ENCODE results near the gene SAAL1. TPM values are rescaled to one million over a fixed set of nuclear protein-coding genes. Genes with fewer than 3 reads are reported as not detected.

Gene SAAL1, protein sequence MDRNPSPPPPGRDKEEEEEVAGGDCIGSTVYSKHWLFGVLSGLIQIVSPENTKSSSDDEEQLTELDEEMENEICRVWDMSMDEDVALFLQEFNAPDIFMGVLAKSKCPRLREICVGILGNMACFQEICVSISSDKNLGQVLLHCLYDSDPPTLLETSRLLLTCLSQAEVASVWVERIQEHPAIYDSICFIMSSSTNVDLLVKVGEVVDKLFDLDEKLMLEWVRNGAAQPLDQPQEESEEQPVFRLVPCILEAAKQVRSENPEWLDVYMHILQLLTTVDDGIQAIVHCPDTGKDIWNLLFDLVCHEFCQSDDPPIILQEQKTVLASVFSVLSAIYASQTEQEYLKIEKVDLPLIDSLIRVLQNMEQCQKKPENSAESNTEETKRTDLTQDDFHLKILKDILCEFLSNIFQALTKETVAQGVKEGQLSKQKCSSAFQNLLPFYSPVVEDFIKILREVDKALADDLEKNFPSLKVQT
- total RNA-seq: 10 to 100 TPM in 1 of 2 donors, 1 to 10 TPM in 1; 9.3 to 15.8 TPM
- 10 to 100 TPM in 1 of 2 donors, 1 to 10 TPM in 1; 4.0 to 15.7 TPM for polyA plus RNA-seq
- long read RNA-seq, donor 1, transcript SAAL1-201 (12 exons, 1,518 nt): minor isoform, 5 of 20 reads
- long read RNA-seq, donor 1, transcript SAAL1-202 (12 exons, 1,582 nt): major isoform, 10 of 20 reads
- long read RNA-seq, donor 1, partial matches to known transcripts: 0 of 20 reads
- long read RNA-seq, donor 1, other reads (novel, unspliced or antisense): 5 of 20 reads
- long read RNA-seq, donor 2, partial matches to known transcripts: 0 of 7 reads
- long read RNA-seq, donor 2, other reads (novel, unspliced or antisense): 3 of 7 reads

DNA sequence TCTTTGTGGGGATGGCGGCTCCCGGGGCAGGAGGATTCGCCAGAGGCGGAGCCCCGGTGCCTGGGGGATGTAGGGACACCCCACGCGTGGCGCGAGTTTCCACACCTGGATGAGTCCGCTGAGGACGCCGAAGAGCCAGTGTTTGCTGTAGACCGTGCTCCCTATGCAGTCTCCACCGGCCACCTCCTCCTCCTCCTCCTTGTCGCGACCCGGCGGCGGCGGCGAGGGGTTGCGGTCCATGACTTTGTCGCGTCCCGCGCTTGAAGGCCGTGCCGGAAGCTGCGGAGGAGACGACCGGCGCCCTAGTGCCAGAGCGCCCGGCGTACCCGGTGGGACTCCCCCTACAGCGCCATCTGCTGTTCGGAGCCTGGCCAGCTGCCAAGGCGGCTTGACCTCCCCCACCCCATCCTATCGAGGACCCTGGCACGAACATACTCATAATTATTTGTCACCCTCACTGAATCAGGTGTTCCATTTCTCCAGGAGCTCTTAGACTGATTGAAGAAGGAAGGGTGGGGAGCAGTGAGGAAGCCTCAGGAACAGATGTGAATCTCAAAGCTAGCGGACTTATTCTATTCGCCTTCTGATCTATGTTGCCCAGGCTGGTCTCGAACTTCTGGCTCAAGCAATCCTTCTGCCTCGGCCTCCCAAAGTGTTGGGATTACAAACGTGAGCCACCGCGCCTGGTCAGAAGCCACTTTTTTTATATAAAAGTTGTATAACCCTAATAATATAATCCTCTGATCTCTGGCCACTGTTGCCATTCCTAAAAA, at the start of gene SAAL1:
Gene SAAL1, minus strand, starts transcription at position 281 of the 773 bp plus-strand sequence. Its CDS starts 41 bp downstream, at position 240.
- WGBS, 2 donors: 4% methylated on average over 39 to 48 of the region's 48 CpGs
- H3K4me1 ChIP-seq (ENCODE audit: control insufficient read depth in 1 of 2, insufficient read depth in 2 of 2, low read length in 2 of 2): peaks cover 1 to 6% of the 10 kb centered on the region in 2 donors
- H3K4me3 ChIP-seq (ENCODE audit: low read length in 2 of 2): peak within 1 kb of the TSS; percentile 84 to 91
- no peaks in the 10 kb centered on the region for H3K9me3 ChIP-seq (ENCODE audit: control insufficient read depth, low read length)
- H3K27me3 ChIP-seq (ENCODE audit: control insufficient read depth in 1 of 2, insufficient read depth in 2 of 2, low read length in 1 of 2): no peaks in the 10 kb centered on the region
- H3K27ac ChIP-seq (ENCODE audit: low read depth in 1 of 2, low read length in 2 of 2): no peak within 1 kb of the TSS
- ATAC-seq (ENCODE audit: low FRiP score): peak; percentile 96
- intact Hi-C loops (cut with DNase I): loop anchor here (5.0 to 10.0 kb wide), 5 partner anchors 61 to 114 kb away; partner anchors contain the start of genes SERGEF (in 2 of the 2) and TPH1 (in 1 of the 2)
- peak; percentile 89 to 96 for DNase-seq
- peaks cover 2 to 5% of the 10 kb centered on the region in 2 donors for H3K36me3 ChIP-seq (ENCODE audit: control insufficient read depth in 1 of 2, insufficient read depth in 2 of 2, low read length in 1 of 2)

DNA sequence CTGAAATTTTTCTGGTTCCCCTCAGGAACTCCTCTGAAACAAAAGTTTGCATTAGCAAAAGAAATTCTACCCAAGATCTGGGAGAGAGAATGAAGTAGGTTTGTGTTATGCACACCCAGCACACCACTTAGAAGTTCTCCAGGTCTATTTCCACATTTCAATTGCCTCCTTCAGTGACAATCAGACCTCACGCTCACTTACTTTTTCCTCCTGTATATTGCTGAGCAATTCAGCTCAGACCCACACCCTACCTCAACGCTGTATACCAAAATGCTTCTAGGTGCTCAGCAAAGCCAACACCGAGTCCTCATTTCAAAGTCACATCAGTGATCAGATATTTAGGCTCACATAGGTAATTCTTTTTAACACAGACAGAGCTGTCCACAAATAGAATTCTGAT, 45.7 kb upstream of the SAAL1 start:
- no peaks in the 10 kb centered on the region for H3K36me3 ChIP-seq (ENCODE audit: control insufficient read depth in 1 of 2, insufficient read depth in 2 of 2, low read length in 1 of 2)
- DNase-seq (no peak), ATAC-seq (ENCODE audit: low FRiP score) (no peak)
- H3K9me3 ChIP-seq (ENCODE audit: control insufficient read depth, low read length): no peaks in the 10 kb centered on the region
- intact Hi-C loops (cut with DNase I): no loop called here
- H3K4me1 ChIP-seq (ENCODE audit: control insufficient read depth in 1 of 2, insufficient read depth in 2 of 2, low read length in 2 of 2): no peaks in the 10 kb centered on the region
- H3K4me3 ChIP-seq (ENCODE audit: low read length in 2 of 2): no peak overlapping the region
- no peak overlapping the region for H3K27ac ChIP-seq (ENCODE audit: low read depth in 1 of 2, low read length in 2 of 2)
- peaks cover 0 to 2% of the 10 kb centered on the region in 2 donors for H3K27me3 ChIP-seq (ENCODE audit: control insufficient read depth in 1 of 2, insufficient read depth in 2 of 2, low read length in 1 of 2)
- 84 to 94% methylated on average over 3 of the region's 3 CpGs for WGBS, 2 donors

- WGBS, 2 donors: 55 to 56% methylated on average over 3 of the region's 3 CpGs
- no peaks in the 10 kb centered on the region for H3K4me1 ChIP-seq (ENCODE audit: control insufficient read depth in 1 of 2, insufficient read depth in 2 of 2, low read length in 2 of 2)
- no peak overlapping the region for H3K27ac ChIP-seq (ENCODE audit: low read depth in 1 of 2, low read length in 2 of 2)
- intact Hi-C loops (cut with DNase I): no loop called here
- no peaks in the 10 kb centered on the region for H3K27me3 ChIP-seq (ENCODE audit: control insufficient read depth in 1 of 2, insufficient read depth in 2 of 2, low read length in 1 of 2)
- H3K4me3 ChIP-seq (ENCODE audit: low read length in 2 of 2): no peak overlapping the region
- H3K36me3 ChIP-seq (ENCODE audit: control insufficient read depth in 1 of 2, insufficient read depth in 2 of 2, low read length in 1 of 2): no peaks in the 10 kb centered on the region
- no peaks in the 10 kb centered on the region for H3K9me3 ChIP-seq (ENCODE audit: control insufficient read depth, low read length)
- DNase-seq (no peak), ATAC-seq (ENCODE audit: low FRiP score) (no peak)
Observed at GRCh38 chr11:18145837-18146236, 40.0 kb upstream of the SAAL1 start.

DNA sequence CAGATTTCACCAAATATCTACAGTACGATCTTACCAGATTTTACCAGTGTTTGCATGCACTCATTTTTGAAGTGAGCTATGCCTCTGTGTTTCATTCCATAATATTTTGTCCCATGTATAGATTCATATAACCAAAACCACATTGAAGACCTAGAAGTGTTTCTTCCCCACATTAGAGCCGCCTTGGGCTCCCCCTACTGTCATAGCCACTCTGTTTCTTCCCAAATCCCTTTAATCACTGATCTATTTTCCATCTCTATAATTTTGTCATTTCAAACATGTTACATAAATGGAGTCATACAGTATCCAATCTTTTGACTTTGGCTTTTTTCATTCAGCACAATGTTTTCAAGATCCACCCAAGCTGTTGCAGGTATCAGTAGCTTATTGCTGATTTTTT, 39.1 kb upstream of the SAAL1 start:
- no peak overlapping the region for H3K4me3 ChIP-seq (ENCODE audit: low read length in 2 of 2)
- ATAC-seq (ENCODE audit: low FRiP score): no peak
- no peaks in the 10 kb centered on the region for H3K27me3 ChIP-seq (ENCODE audit: control insufficient read depth in 1 of 2, insufficient read depth in 2 of 2, low read length in 1 of 2)
- H3K9me3 ChIP-seq (ENCODE audit: control insufficient read depth, low read length): no peaks in the 10 kb centered on the region
- WGBS, 2 donors: 49 to 57% methylated on average over 2 of the region's 2 CpGs
- intact Hi-C loops (cut with DNase I): no loop called here
- no peak overlapping the region for H3K27ac ChIP-seq (ENCODE audit: low read depth in 1 of 2, low read length in 2 of 2)
- DNase-seq: no peak
- H3K4me1 ChIP-seq (ENCODE audit: control insufficient read depth in 1 of 2, insufficient read depth in 2 of 2, low read length in 2 of 2): no peaks in the 10 kb centered on the region
- H3K36me3 ChIP-seq (ENCODE audit: control insufficient read depth in 1 of 2, insufficient read depth in 2 of 2, low read length in 1 of 2): no peaks in the 10 kb centered on the region

DNA sequence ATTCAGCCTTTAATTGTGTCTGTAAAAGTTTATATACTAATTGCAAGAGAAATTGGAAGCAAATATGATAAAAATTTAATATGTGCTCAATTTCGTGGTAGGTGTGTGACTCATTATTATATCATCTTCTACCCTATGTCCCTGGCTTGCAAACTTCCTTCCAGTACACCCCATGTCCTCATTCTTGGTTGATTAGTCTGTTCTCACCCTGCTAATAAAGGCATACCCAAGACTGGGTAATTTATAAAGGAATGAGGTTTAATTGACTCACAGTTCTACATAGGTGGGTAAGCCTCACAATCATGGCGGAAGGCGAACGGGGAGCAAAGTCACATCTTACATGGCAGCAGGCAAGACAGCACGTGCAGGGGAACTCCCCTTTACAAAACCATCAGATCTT, 38.4 kb upstream of the SAAL1 start:
- H3K27ac ChIP-seq (ENCODE audit: low read depth in 1 of 2, low read length in 2 of 2): no peak overlapping the region
- no peak for DNase-seq
- 72 to 74% methylated on average over 5 of the region's 5 CpGs for WGBS, 2 donors
- H3K4me1 ChIP-seq (ENCODE audit: control insufficient read depth in 1 of 2, insufficient read depth in 2 of 2, low read length in 2 of 2): no peaks in the 10 kb centered on the region
- no peaks in the 10 kb centered on the region for H3K9me3 ChIP-seq (ENCODE audit: control insufficient read depth, low read length)
- H3K27me3 ChIP-seq (ENCODE audit: control insufficient read depth in 1 of 2, insufficient read depth in 2 of 2, low read length in 1 of 2): no peaks in the 10 kb centered on the region
- no peaks in the 10 kb centered on the region for H3K36me3 ChIP-seq (ENCODE audit: control insufficient read depth in 1 of 2, insufficient read depth in 2 of 2, low read length in 1 of 2)
- H3K4me3 ChIP-seq (ENCODE audit: low read length in 2 of 2): no peak overlapping the region
- ATAC-seq (ENCODE audit: low FRiP score): no peak
- intact Hi-C loops (cut with DNase I): no loop called here

GRCh38 chr11:18140145-18140544, 34.3 kb upstream of the SAAL1 start:
- no peak for DNase-seq
- Histone ChIP-seq H3K27me3 (ENCODE audit: control insufficient read depth in 1 of 2, insufficient read depth in 2 of 2, low read length in 1 of 2) (no peaks in the 10 kb centered on the region), H3K9me3 (ENCODE audit: control insufficient read depth, low read length) (peaks cover 4% of the 10 kb centered on the region), H3K4me3 (ENCODE audit: low read length in 2 of 2) (no peak overlapping the region), H3K36me3 (ENCODE audit: control insufficient read depth in 1 of 2, insufficient read depth in 2 of 2, low read length in 1 of 2) (no peaks in the 10 kb centered on the region), H3K27ac (ENCODE audit: low read depth in 1 of 2, low read length in 2 of 2) (no peak overlapping the region), H3K4me1 (ENCODE audit: control insufficient read depth in 1 of 2, insufficient read depth in 2 of 2, low read length in 2 of 2) (no peaks in the 10 kb centered on the region)
- no peak for ATAC-seq (ENCODE audit: low FRiP score)
- 89 to 92% methylated on average over 2 of the region's 2 CpGs for WGBS, 2 donors
- intact Hi-C loops (cut with DNase I): no loop called here

GRCh38 chr11:18137186-18137800, 31.4 kb upstream of the SAAL1 start:
- Histone ChIP-seq H3K9me3 (ENCODE audit: control insufficient read depth, low read length) (peaks cover 4% of the 10 kb centered on the region), H3K27ac (ENCODE audit: low read depth in 1 of 2, low read length in 2 of 2) (no peak overlapping the region), H3K4me3 (ENCODE audit: low read length in 2 of 2) (no peak overlapping the region), H3K36me3 (ENCODE audit: control insufficient read depth in 1 of 2, insufficient read depth in 2 of 2, low read length in 1 of 2) (no peaks in the 10 kb centered on the region), H3K27me3 (ENCODE audit: control insufficient read depth in 1 of 2, insufficient read depth in 2 of 2, low read length in 1 of 2) (no peaks in the 10 kb centered on the region), H3K4me1 (ENCODE audit: control insufficient read depth in 1 of 2, insufficient read depth in 2 of 2, low read length in 2 of 2) (no peaks in the 10 kb centered on the region)
- DNase-seq (no peak), ATAC-seq (ENCODE audit: low FRiP score) (no peak)
- intact Hi-C loops (cut with DNase I): no loop called here
- WGBS, 2 donors: 94 to 95% methylated on average over 29 of the region's 29 CpGs

DNA sequence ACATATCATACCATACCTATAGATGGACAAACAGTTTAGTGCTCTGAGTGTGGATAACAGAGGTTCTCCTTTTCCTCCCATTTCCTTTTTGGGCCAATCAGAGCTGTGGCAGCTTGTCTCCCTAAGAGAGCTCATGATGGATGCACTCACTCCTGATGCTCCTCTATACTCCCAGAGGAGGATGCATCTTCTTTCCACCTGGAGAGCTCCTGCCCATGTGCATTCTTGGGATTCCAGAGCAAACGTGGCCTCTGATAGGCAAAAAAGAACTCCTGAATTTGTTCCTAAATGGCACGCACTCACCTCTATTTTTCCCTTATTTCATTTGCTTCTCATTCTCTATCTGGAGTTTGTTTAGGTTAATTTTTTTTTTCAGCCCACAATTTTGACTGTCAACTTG, 29.4 kb upstream of the SAAL1 start:
- WGBS, 2 donors: 38 to 43% methylated on average over 2 of the region's 2 CpGs
- intact Hi-C loops (cut with DNase I): no loop called here
- Histone ChIP-seq H3K27ac (ENCODE audit: low read depth in 1 of 2, low read length in 2 of 2) (no peak overlapping the region), H3K36me3 (ENCODE audit: control insufficient read depth in 1 of 2, insufficient read depth in 2 of 2, low read length in 1 of 2) (no peaks in the 10 kb centered on the region), H3K9me3 (ENCODE audit: control insufficient read depth, low read length) (peaks cover 4% of the 10 kb centered on the region), H3K27me3 (ENCODE audit: control insufficient read depth in 1 of 2, insufficient read depth in 2 of 2, low read length in 1 of 2) (no peaks in the 10 kb centered on the region), H3K4me1 (ENCODE audit: control insufficient read depth in 1 of 2, insufficient read depth in 2 of 2, low read length in 2 of 2) (no peaks in the 10 kb centered on the region), H3K4me3 (ENCODE audit: low read length in 2 of 2) (no peak overlapping the region)
- no peak for ATAC-seq (ENCODE audit: low FRiP score)
- no peak for DNase-seq
